HG02759 (cell line): Measurements from ENCODE around the gene SPARC.

ENCODE experiments used
- ATAC-seq: cut with Tn5 transposase; IDR thresholded peaks from one replicate; pipeline ENCODE4 v1.9.1; 2021; ENCODE audit warnings: mild to moderate bottlenecking, moderate library complexity; ENCODE audit not compliant: unreplicated experiment

Gene SPARC

DNA sequence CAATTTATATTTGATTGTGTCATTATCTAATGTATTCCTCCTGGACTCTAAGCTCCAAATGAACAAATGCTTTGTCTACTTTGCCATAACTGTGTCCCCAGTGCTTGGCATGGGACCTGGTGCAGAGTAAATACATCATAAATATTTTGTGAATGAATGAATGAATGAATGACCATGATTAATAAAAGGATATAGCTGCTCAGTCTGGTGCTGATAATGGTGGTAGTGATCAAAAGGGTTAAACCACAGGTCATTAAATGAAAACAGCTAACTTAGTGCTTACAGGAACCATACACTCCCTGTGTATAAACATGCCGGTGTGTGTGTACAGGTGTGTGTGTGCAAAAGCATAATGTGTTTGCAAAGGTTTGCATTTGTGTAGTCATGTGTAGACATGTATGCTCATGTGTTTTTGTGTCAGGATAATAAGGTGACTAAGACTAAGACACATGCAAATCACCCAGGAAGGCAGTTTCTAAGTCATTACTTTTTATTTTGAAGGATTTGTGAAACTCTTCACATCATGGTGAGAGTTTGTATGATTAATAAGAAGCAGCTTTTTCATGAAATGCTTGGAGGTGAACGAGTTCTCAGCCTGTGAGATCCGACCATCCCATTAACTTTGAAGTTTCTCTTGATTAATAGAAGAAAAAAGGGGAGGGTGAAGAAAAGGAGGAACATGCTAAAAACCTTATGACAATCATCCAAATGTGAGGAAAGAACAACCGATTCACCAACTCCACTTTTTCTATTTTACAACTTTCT lies 24.6 kb downstream of the SPARC start:
- peak; percentile 61 for ATAC-seq

DNA sequence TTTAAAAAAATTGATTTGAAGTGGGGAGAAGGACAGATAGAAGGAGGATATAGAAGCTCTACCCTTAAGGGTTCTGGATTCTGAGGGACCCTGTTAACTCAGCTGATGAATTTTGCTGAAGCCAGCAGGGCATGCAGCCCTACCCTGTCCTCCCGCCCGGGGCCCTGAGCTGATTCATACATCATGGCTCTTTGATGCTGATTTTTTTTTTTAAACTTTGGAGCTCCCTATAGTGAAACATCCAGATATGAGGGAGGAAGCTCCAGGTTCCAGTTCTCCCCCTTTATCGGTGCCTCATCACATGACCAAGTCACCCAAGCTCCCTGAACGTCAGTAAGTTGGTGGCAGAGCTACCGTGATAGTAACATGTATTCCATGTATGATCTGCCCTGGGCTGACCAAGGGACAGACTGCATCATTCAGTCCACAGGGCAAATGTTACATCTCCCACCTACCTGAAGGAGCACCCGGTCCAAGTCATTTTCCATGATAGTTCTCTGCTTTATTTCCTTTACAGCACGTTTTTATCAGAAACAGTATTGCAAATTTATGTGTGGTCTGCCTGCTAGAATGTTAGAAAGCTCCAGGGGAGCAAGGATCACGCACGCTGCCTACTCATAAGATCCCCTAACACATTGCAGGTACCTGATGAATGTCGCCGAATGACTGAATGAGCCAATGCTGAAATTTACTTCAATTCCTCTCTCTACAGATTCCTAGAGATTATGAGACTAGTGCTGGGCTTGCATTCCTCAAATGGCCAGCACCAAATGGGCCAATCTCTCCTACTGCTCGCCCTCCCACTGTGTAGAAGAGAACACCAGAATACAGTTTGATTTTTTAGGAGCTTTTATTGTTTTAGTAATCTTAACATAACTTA lies 25.9 kb downstream of the SPARC start:
- no peak for ATAC-seq

GRCh38 chr5:151659001-151659754 lies 27.5 kb downstream of the SPARC start:
- ATAC-seq, result peak; percentile 68

DNA sequence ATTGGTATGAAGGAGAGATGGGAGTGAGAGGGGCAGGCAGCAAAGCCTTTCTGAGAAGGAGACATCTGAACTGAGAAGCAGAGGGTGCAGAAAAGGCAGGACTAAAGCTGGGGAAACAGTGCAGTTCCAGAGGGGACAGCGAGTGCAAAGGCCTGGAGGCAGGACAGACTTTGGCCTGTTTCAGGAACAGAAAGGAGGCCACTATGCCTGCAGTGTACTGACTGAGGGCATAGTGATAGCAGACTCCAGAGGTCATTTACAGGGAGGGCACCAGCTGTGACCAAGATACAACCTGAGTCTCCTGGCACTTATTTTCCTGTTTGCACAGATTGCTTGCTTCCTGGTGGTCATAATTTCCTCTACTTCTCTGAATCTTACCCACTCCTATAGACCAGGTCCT lies 29.6 kb downstream of the SPARC start:
- no peak for ATAC-seq

DNA sequence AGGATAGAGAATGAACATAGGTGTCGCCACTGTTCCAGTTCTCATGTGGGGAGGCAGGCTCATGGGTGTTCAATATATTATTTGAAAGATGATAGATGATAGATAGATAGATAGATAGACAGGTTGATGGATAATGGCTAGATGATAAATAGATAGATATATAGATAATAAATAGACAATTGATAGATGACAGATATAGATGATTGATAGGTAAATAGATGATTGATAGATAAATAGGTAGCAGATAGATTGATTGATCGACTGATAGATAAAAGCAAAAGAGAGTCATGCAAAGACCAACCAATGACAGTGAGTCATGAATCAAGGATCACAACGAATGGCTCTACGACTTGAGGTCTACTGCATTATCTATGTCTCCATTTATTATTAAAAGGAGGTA lies 30.4 kb downstream of the SPARC start:
- ATAC-seq, result no peak

DNA sequence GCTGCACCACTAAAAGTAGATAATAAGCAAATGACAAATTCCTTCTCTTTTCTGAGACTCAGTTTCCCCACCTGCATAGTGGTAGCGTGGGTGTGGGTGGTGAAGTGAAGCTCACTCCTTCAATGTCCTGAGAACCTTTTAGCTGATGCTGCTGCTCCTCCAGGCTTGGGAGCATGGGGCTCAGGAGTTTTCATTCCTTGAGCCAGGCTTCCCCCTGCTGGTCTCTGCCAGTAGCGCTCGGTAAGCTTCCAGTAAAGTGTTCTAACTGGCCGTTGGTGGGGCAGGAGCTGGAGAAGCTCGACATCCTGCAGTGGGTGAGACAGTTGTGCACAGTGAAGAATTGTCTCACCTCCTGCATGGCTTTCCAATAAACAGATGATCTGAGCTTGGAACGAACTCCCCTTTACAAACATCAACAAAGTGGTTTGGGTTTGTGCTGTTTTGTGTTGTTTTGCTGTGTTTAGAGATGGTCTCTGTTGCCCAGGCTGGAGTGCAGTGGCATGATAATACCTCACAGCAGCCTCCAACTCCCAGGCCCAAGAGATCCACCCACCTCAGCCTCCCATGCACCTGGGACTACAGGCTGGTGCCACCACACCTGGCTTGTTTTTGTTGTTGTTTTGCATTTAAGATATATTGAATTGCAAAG lies 34.6 kb downstream of the SPARC start:
- peak; percentile 96 for ATAC-seq

- ATAC-seq, result no peak
Observed at GRCh38 chr5:151648988-151649387, 37.7 kb downstream of the SPARC start.

GRCh38 chr5:151648089-151648488 lies 38.6 kb downstream of the SPARC start:
- no peak for ATAC-seq

GRCh38 chr5:151647320-151647861 lies 39.3 kb downstream of the SPARC start:
- ATAC-seq, result no peak

- ATAC-seq, result no peak
Observed at GRCh38 chr5:151646334-151646733, 40.4 kb downstream of the SPARC start.

DNA sequence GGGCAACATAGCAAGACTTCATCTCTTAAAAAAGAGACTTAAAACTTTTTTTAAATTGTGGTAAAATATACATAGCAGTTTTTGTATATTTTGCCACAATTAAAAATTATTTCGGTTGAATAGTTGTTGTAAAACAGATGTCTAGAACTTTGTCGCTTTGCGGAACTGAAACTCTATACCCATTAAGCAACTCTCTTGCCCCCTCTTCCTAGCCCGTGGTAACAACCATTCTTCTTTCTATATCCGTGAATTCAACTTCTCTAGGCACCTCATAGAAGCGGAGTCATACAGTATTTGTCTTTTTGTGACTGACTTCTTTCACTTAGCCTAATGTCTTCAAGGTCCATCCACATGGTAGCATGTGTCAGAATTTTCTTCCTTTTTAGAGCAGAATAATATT lies 43.3 kb downstream of the SPARC start:
- ATAC-seq, result no peak

GRCh38 chr5:151642472-151643140 lies 44.1 kb downstream of the SPARC start:
- no peak for ATAC-seq

GRCh38 chr5:151638619-151639018 lies 48.1 kb downstream of the SPARC start:
- ATAC-seq, result no peak

DNA sequence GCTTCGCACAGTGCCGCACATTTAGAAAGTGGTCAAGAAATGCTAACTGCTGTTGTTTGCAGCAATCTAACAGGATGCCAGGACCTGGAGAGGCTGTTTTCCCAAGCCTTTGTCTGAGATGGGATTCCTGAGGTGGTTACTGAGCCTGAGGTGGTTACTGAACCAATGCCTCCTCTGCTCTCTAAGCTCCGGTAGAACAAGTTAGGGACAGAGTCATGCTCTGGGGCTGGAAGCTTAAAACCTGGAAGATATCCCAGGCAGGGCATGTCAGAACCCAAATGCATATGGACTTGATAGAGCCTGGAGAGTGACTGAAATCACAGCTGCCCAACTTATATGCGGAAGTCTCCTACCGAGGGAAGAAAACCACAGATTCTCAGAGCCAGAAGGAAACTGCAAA lies 49.0 kb downstream of the SPARC start:
- no peak for ATAC-seq

DNA sequence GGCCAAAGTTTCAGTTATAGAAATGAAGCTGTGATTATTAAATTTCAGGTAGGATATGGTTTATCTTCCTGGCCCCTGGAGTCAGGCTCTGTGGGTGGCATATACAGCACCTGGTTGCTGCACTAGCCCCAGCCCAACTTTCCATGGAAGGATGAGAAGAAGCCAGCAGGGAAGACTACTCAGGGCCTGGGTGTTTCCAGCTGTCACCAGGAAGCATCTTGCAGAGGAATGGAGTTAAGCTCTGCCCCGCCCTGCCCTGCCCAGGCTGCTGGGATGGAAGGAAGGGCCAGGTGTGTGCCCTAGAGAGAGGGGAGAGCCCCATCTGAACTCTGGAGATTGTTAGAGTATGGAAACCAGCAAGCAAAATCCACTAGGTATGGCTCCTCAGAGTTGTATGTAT lies 52.8 kb downstream of the SPARC start:
- ATAC-seq, result no peak

DNA sequence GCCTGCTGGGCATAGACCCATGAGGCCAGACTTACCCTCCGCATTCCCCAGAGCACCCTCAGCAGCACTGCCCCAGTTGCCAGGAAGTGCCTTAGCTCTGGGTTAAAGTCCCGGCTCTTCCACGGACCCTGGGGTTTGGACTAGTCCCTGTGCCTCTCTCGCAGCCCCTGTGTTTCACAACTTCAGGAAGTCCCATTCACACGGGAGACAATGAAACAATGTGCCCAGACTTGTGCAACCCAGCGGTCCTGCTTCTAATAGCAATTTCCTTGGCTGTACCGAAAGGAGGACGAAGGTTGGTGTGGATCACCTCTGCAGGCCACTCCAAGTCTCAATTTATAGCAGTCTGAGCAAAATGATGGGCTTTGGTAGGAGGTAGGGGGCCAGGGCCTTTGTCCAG lies 53.8 kb downstream of the SPARC start:
- no peak for ATAC-seq

DNA sequence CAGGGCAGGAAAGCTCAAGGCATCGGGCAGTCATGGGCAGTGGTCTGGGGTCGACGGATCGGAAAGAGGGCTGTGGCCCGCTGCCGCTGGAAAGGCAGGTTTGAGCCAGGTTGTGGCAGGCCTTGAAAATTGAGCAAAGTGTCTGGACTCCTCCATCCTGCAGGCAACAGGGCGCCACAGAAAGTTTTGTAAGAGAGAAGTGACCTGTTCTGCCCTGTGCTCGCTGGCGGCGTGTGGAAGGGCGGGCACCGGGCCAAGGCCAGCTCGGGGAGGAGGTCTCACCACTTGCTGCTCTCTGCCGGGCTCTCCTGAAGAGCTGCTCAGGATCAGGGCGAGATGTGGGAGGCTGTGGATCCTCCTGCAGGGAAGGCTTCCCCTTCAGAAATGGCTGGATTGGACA lies 54.2 kb downstream of the SPARC start:
- no peak for ATAC-seq

DNA sequence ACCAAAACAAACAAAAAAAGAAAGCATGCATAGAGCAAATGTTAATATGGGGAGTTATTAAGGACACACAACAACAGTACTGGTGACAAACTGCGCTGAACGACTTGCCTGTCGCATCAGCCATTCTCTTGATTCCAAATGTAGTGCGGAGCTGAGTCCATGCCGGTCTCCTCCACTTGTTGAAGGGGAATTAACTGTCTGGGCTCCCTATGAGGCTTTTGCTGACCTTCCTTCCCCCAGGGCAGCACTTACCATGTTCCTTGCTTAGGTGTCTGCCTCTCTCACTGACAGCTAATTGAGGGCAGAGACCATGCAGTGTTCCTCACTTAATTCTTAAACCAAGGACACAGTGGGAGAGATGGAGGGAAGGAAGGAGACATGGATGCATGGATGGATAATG lies 54.8 kb downstream of the SPARC start:
- no peak for ATAC-seq

GRCh38 chr5:151630088-151630487 lies 56.6 kb downstream of the SPARC start:
- no peak for ATAC-seq
